ENCODE data around the gene CTNNA1. TPM values are rescaled to one million over a fixed set of nuclear protein-coding genes. Genes with fewer than 3 reads are reported as not detected.

CTNNA1 gene
- total RNA-seq, 1 donor from 2014 or later, result 495 TPM

- Histone ChIP-seq H3K36me3 (ENCODE audit: control insufficient read depth, insufficient read depth, low read length) (peaks cover 5% of the 10 kb centered on the region), H3K27me3 (ENCODE audit: control insufficient read depth, insufficient read depth, low read length) (no peaks in the 10 kb centered on the region), H3K4me3 (ENCODE audit: low read depth, low read length) (no peak overlapping the region)
- no peak for FAIRE-seq
- no peak for DNase-seq (ENCODE audit: low read depth)
- no peak for TF ChIP-seq CTCF (IDR thresholded peaks at IDR 0.05; ENCODE audit: insufficient read depth, low read length, severe bottlenecking)
Measured at GRCh38 chr5:138943599-138944173, 190.5 kb downstream of the CTNNA1 start.

- Histone ChIP-seq H3K27me3 (ENCODE audit: control insufficient read depth, insufficient read depth, low read length) (no peaks in the 10 kb centered on the region), H3K36me3 (ENCODE audit: control insufficient read depth, insufficient read depth, low read length) (peaks cover 7% of the 10 kb centered on the region), H3K4me3 (ENCODE audit: low read depth, low read length) (no peak overlapping the region)
- FAIRE-seq, result no peak
- DNase-seq (ENCODE audit: low read depth), result no peak
- no peak for TF ChIP-seq CTCF (IDR thresholded peaks at IDR 0.05; ENCODE audit: insufficient read depth, low read length, severe bottlenecking)
Measured at GRCh38 chr5:138944527-138945322, 191.5 kb downstream of the CTNNA1 start.

- DNase-seq (ENCODE audit: low read depth), result no peak
- Histone ChIP-seq H3K27me3 (ENCODE audit: control insufficient read depth, insufficient read depth, low read length) (no peaks in the 10 kb centered on the region), H3K4me3 (ENCODE audit: low read depth, low read length) (no peak overlapping the region), H3K36me3 (ENCODE audit: control insufficient read depth, insufficient read depth, low read length) (peaks cover 7% of the 10 kb centered on the region)
- no peak for TF ChIP-seq CTCF (IDR thresholded peaks at IDR 0.05; ENCODE audit: insufficient read depth, low read length, severe bottlenecking)
- FAIRE-seq, result no peak
Measured at GRCh38 chr5:138945421-138946240, 192.4 kb downstream of the CTNNA1 start.

GRCh38 chr5:138946241-138946623 lies 193.0 kb downstream of the CTNNA1 start:
- DNase-seq (ENCODE audit: low read depth), result no peak
- Histone ChIP-seq H3K4me3 (ENCODE audit: low read depth, low read length) (no peak overlapping the region), H3K27me3 (ENCODE audit: control insufficient read depth, insufficient read depth, low read length) (no peaks in the 10 kb centered on the region), H3K36me3 (ENCODE audit: control insufficient read depth, insufficient read depth, low read length) (peaks cover 7% of the 10 kb centered on the region)
- TF ChIP-seq CTCF (IDR thresholded peaks at IDR 0.05; ENCODE audit: insufficient read depth, low read length, severe bottlenecking), result no peak
- FAIRE-seq, result no peak

- TF ChIP-seq CTCF (IDR thresholded peaks at IDR 0.05; ENCODE audit: insufficient read depth, low read length, severe bottlenecking), result no peak
- no peak for FAIRE-seq
- Histone ChIP-seq H3K27me3 (ENCODE audit: control insufficient read depth, insufficient read depth, low read length) (no peaks in the 10 kb centered on the region), H3K36me3 (ENCODE audit: control insufficient read depth, insufficient read depth, low read length) (peaks cover 10% of the 10 kb centered on the region), H3K4me3 (ENCODE audit: low read depth, low read length) (no peak overlapping the region)
- no peak for DNase-seq (ENCODE audit: low read depth)
Measured at GRCh38 chr5:138946831-138947560, 193.8 kb downstream of the CTNNA1 start.
